Esophagus muscularis mucosa (tissue), 4 donors: ENCODE data around the gene YIPF7. TPM values are rescaled to one million over a fixed set of nuclear protein-coding genes. Genes with fewer than 3 reads are reported as not detected.

Source experiments
- DNase-seq: peaks from one replicate; pipeline ENCODE4 v3.0.0-alpha.2; 2017; ENCODE audit errors: extremely low spot score
- H3K27ac ChIP-seq, 4 donors: fragments of 200-600 bp; sonication (generic); replicated peaks in 1 of 4; 1 replicate in 3 of 4; 2 replicates in 1 of 4; pipeline ENCODE4 v1.5.1; 2016 to 2019; ENCODE audit warnings: mild to moderate bottlenecking in 1 of 4
- H3K27me3 ChIP-seq, 4 donors: fragments of 200-600 bp; sonication (generic); one replicate each; pipeline versions ENCODE4 v1.5.1 to v1.6.0; 2016 to 2019
- H3K36me3 ChIP-seq, 4 donors: fragments of 200-600 bp; sonication (generic); one replicate each; pipeline ENCODE4 v1.5.1; 2016 to 2019
- H3K4me1 ChIP-seq, 4 donors: fragments of 200-600 bp; sonication (generic); one replicate each; pipeline ENCODE4 v1.5.1; 2016 to 2019
- H3K4me3 ChIP-seq, 4 donors: fragments of 200-600 bp; sonication (generic); 1 replicate in 2 of 4; 2 replicates in 2 of 4; pipeline ENCODE4 v1.5.1; 2016 to 2019; ENCODE audit warnings: mild to moderate bottlenecking in 4 of 4, moderate library complexity in 1 of 4
- H3K9me3 ChIP-seq, 4 donors: fragments of 200-600 bp; sonication (generic); 1 replicate in 3 of 4; 2 replicates in 1 of 4; pipeline ENCODE4 v1.5.1; 2016 to 2019
- EP300 ChIP-seq: sonication (generic); formaldehyde crosslinking; IDR thresholded peaks from one replicate; pipeline ENCODE4 v1.6.1; 2017; ENCODE audit warnings: antibody characterized with exemption
- POLR2A ChIP-seq: fragments of 450-650 bp; IDR thresholded peaks from one replicate; pipeline ENCODE4 v1.6.1; 2017; ENCODE audit warnings: antibody characterized with exemption, moderate library complexity, mild to moderate bottlenecking, low read depth
- POLR2AphosphoS5 ChIP-seq, 2 donors: sonication (generic); formaldehyde crosslinking; IDR thresholded peaks; one replicate each; pipeline ENCODE4 v1.6.1; 2017; ENCODE audit warnings: antibody characterized with exemption in 2 of 2
- WGBS: methylation state at CpG from one replicate; pipeline ENCODE4 v1.1.5; 2018; 5-methylcytosine and 5-hydroxymethylcytosine counted together
- intact Hi-C: fragments of 100-400 bp; cut with DNase I; formaldehyde crosslinking; loops from one replicate; pipeline ENCODE4 v1.15.1; 2023
- total RNA-seq, 4 donors: library from RNA; depleted of rRNA; stranded (reverse); fragments of >200 nt; gene quantifications; one replicate each; pipeline versions ENCODE4 v1.1.0 to v1.2.1, GENCODE V29; 2016
- TF ChIP-seq, protein P1 (sequence below), 3 experiments: fragments of 200-600 bp in 2 of 3; fragments of 450-650 bp in 1 of 3; sonication (generic) in 2 of 3; IDR thresholded peaks; one replicate each; pipeline ENCODE4 v1.5.1; 2017 to 2019; ENCODE audit warnings: antibody characterized with exemption in 3 of 3, mild to moderate bottlenecking in 2 of 3, moderate library complexity in 1 of 3

Gene YIPF7
- total RNA-seq, 4 donors from 2014 or later: not detected

DNA sequence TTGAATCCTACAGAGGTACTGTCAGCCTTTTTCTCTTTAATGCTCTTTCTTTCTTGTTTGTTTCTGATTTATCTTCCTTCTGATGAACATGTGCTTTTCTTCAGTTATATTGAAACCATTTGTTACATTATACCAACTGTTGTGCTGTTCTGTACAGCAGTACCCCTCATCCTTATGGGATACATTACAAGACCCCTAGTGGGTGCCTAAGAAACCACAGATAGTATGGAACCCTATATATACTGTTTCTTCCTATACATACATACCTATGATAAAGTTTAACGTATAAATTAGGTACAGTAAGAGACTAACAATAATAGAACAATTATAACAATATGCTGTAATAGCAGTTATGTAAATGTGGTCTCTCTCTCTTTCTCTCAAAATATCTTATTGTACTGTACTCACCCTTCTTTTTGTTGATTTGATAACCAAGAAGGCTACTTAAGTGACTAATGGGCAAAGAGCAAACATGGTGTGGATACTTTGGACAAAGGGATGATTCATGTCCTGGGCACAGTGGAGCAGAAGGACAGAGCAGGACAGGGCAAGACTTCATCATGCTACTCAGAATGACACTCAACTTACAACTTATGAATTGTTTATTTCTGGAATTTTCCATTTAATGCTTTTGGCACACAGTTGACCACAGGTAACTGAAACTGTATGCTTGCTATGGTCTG, 10.7 kb upstream of the YIPF7 start:
- intact Hi-C loops: no loop called here
- TF ChIP-seq POLR2AphosphoS5 (IDR thresholded peaks at IDR 0.05): no peak
- TF ChIP-seq EP300: no peak
- TF ChIP-seq, protein P1, sequence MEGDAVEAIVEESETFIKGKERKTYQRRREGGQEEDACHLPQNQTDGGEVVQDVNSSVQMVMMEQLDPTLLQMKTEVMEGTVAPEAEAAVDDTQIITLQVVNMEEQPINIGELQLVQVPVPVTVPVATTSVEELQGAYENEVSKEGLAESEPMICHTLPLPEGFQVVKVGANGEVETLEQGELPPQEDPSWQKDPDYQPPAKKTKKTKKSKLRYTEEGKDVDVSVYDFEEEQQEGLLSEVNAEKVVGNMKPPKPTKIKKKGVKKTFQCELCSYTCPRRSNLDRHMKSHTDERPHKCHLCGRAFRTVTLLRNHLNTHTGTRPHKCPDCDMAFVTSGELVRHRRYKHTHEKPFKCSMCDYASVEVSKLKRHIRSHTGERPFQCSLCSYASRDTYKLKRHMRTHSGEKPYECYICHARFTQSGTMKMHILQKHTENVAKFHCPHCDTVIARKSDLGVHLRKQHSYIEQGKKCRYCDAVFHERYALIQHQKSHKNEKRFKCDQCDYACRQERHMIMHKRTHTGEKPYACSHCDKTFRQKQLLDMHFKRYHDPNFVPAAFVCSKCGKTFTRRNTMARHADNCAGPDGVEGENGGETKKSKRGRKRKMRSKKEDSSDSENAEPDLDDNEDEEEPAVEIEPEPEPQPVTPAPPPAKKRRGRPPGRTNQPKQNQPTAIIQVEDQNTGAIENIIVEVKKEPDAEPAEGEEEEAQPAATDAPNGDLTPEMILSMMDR (IDR thresholded peaks at IDR 0.05): no peak
- no peak for TF ChIP-seq POLR2A
- no peaks in the 10 kb centered on the region for H3K36me3 ChIP-seq
- no peaks in the 10 kb centered on the region for H3K4me1 ChIP-seq
- H3K27ac ChIP-seq: no peak overlapping the region
- no peaks in the 10 kb centered on the region for H3K27me3 ChIP-seq
- no peaks in the 10 kb centered on the region for H3K9me3 ChIP-seq
- DNase-seq: no peak
- no peak overlapping the region for H3K4me3 ChIP-seq
- 86% methylated on average over 1 of the region's 1 CpG for WGBS

DNA sequence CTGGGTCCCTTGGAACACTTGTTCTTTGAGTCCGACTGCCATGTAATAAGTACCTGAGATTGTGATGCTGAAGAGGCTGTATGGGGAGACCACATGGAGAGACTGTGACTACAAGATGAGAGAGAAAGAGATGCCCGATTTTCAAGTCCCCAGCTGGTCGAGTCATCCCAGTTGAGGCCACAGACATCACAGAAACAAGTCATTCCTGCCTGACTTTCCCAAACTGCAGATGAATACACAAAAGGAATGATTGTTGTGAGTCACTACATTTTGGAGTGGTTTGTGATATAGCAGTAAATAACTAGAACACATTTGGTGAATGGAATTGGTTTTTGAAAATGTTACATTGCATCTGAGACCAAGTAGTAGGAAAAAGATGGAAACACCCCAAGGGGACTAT, 9.0 kb upstream of the YIPF7 start:
- Histone ChIP-seq H3K27me3 (no peaks in the 10 kb centered on the region), H3K4me3 (no peak overlapping the region), H3K4me1 (no peaks in the 10 kb centered on the region), H3K9me3 (no peaks in the 10 kb centered on the region), H3K36me3 (no peaks in the 10 kb centered on the region), H3K27ac (no peak overlapping the region)
- intact Hi-C loops: no loop called here
- TF ChIP-seq POLR2AphosphoS5 (IDR thresholded peaks at IDR 0.05) (no peak), POLR2A (no peak), EP300 (no peak)
- TF ChIP-seq, protein P1 (IDR thresholded peaks at IDR 0.05): no peak
- WGBS: 73% methylated on average over 3 of the region's 3 CpGs
- DNase-seq: no peak

DNA sequence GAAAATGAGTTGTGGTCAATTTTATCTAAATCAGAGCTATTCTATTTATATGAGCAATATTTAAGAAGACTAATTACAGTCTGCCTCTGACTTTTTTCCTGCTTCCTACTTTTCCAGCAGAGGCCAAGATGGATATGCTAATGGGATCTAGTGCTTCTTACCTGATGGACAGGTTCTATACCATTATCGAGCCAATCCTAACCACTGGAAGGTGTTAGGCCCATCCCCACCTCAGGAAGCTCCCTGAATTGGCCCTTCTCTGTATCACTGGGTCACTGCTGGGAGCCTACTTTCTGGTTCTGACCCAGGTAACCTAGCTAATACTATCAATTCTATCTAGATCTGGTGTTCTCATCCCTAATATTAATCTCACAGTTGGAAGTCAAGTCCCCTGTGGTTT, 577 bp upstream of the YIPF7 start:
- no peak for DNase-seq
- Histone ChIP-seq H3K27me3 (no peaks in the 10 kb centered on the region), H3K27ac (no peak overlapping the region), H3K4me1 (peaks cover 0 to 6% (median 5%) of the 10 kb centered on the region in 4 donors), H3K36me3 (no peaks in the 10 kb centered on the region), H3K9me3 (no peaks in the 10 kb centered on the region), H3K4me3 (no peak overlapping the region)
- 90% methylated on average over 1 of the region's 1 CpG for WGBS
- TF ChIP-seq, protein P1 (IDR thresholded peaks at IDR 0.05): no peak
- TF ChIP-seq POLR2AphosphoS5 (IDR thresholded peaks at IDR 0.05) (no peak), POLR2A (no peak), EP300 (no peak)
- intact Hi-C loops: no loop called here

DNA sequence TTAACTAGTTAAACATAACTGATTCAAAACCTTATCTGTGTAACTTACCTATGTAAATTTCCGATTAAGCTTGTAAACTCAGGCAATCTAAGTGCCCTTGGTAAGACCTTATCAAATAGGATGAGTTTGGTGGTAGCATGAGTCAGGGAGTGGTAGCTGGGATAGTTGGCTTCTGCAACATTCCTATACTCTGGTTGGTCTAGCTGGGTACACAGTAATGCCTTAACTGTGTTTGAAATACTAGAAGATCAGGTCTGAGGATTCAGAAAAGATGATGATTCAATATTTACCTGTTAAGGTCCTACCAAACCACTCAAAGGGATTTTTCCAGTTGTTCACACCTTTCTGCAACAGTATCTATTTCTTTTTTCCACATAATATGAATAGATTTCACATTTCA, 5.3 kb downstream of the YIPF7 start:
- Histone ChIP-seq H3K36me3 (no peaks in the 10 kb centered on the region), H3K4me3 (no peak overlapping the region), H3K4me1 (peaks cover 0 to 2% (median under 1%) of the 10 kb centered on the region in 4 donors), H3K9me3 (peaks cover 0 to 16% (median 3%) of the 10 kb centered on the region in 4 donors), H3K27me3 (no peaks in the 10 kb centered on the region), H3K27ac (no peak overlapping the region)
- 90% methylated on average over 1 of the region's 1 CpG for WGBS
- no peak for DNase-seq
- TF ChIP-seq POLR2A: no peak
- intact Hi-C loops: no loop called here

DNA sequence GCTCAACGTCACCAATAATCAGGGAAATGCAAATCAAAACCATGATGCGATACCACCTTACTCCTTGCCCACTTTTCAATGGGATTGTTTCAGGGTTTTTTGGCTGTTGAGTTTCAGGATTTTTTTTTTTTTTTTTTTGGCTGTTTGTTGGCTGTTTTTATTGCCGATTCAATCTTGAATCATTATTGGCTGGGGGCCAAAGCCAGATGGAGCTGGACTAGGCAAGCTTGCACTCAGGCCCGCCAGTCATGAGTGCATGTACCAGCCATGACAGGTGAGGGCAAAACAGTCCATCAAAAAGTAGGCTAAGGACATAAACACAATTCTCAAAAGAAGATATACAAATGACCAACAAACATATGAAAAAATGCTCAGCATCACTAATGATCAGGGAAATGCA, 13.3 kb downstream of the YIPF7 start:
- no peak for DNase-seq
- Histone ChIP-seq H3K36me3 (no peaks in the 10 kb centered on the region), H3K27ac (no peak overlapping the region), H3K4me3 (no peak overlapping the region), H3K9me3 (peaks cover 0 to 6% (median 0%) of the 10 kb centered on the region in 4 donors), H3K27me3 (no peaks in the 10 kb centered on the region), H3K4me1 (no peaks in the 10 kb centered on the region)
- WGBS: 90% methylated on average over 4 of the region's 4 CpGs
- intact Hi-C loops: no loop called here
- TF ChIP-seq POLR2AphosphoS5 (IDR thresholded peaks at IDR 0.05): no peak
- TF ChIP-seq POLR2A: no peak
- no peak for TF ChIP-seq EP300
- TF ChIP-seq, protein P1 (IDR thresholded peaks at IDR 0.05): no peak
